WTC11 (cell line): ENCODE data around the gene ARHGEF39. TPM values are rescaled to one million over a fixed set of nuclear protein-coding genes. Genes with fewer than 3 reads are reported as not detected.

ENCODE experiments used
- AFF4 ChIP-seq: sonication (generic); formaldehyde crosslinking; IDR thresholded peaks from 2 replicates; pipeline ENCODE4 v1.8.1; 2023; ENCODE audit warnings: mild to moderate bottlenecking, missing genetic modification reagents, borderline replicate concordance
- ATF2 ChIP-seq: sonication (generic); formaldehyde crosslinking; IDR thresholded peaks from 2 replicates; pipeline ENCODE4 v1.8.1; 2022; ENCODE audit warnings: low read depth, missing genetic modification reagents, borderline replicate concordance
- CBFB ChIP-seq: sonication (generic); formaldehyde crosslinking; IDR thresholded peaks from 2 replicates; pipeline ENCODE4 v1.8.1; 2022; ENCODE audit warnings: mild to moderate bottlenecking, low read depth, missing genetic modification reagents
- EMX1 ChIP-seq: fragments of 250-450 bp; sonication (Bioruptor Pico); IDR thresholded peaks from 2 replicates; pipeline ENCODE4 v1.8.0; 2021; ENCODE audit warnings: mild to moderate bottlenecking
- ETV6 ChIP-seq: sonication (generic); formaldehyde crosslinking; IDR thresholded peaks from 2 replicates; pipeline ENCODE4 v1.8.1; 2022; ENCODE audit warnings: mild to moderate bottlenecking, missing genetic modification reagents
- FOXP4 ChIP-seq: sonication (generic); formaldehyde crosslinking; IDR thresholded peaks from 2 replicates; pipeline ENCODE4 v1.8.0; 2022; ENCODE audit warnings: mild to moderate bottlenecking, missing genetic modification reagents
- GABPB1 ChIP-seq: sonication (generic); formaldehyde crosslinking; IDR thresholded peaks from 2 replicates; pipeline ENCODE4 v1.8.1; 2023; ENCODE audit warnings: mild to moderate bottlenecking, missing genetic modification reagents
- IRF1 ChIP-seq: sonication (generic); formaldehyde crosslinking; IDR thresholded peaks from 2 replicates; pipeline ENCODE4 v1.8.0; 2023; ENCODE audit warnings: missing genetic modification reagents
- MYBL2 ChIP-seq: sonication (generic); formaldehyde crosslinking; IDR thresholded peaks from 2 replicates; pipeline ENCODE4 v1.8.1; 2023; ENCODE audit warnings: mild to moderate bottlenecking, moderate library complexity, missing genetic modification reagents
- NFATC4 ChIP-seq: fragments of 250-450 bp; sonication (Bioruptor Pico); IDR thresholded peaks from 2 replicates; pipeline ENCODE4 v1.9.0; 2021; ENCODE audit warnings: mild to moderate bottlenecking
- RELA ChIP-seq: sonication (generic); formaldehyde crosslinking; IDR thresholded peaks from 2 replicates; pipeline ENCODE4 v1.8.1; 2022; ENCODE audit warnings: missing genetic modification reagents, mild to moderate bottlenecking, borderline replicate concordance
- SMAD3 ChIP-seq: sonication (generic); formaldehyde crosslinking; IDR thresholded peaks from 2 replicates; pipeline ENCODE4 v1.8.0; 2022; ENCODE audit warnings: missing genetic modification reagents, mild to moderate bottlenecking, borderline replicate concordance
- TCF7 ChIP-seq: sonication (generic); formaldehyde crosslinking; IDR thresholded peaks from 2 replicates; pipeline ENCODE4 v1.8.0; 2022; ENCODE audit warnings: mild to moderate bottlenecking, low read depth, missing genetic modification reagents, moderate library complexity
- TEAD1 ChIP-seq: sonication (generic); formaldehyde crosslinking; IDR thresholded peaks from 2 replicates; pipeline ENCODE4 v1.8.0; 2022; ENCODE audit warnings: mild to moderate bottlenecking, missing genetic modification reagents
- TP53 ChIP-seq: sonication (generic); formaldehyde crosslinking; IDR thresholded peaks from 2 replicates; pipeline ENCODE4 v1.8.1; 2023; ENCODE audit warnings: mild to moderate bottlenecking, missing genetic modification reagents
- ZBTB43 ChIP-seq: sonication (generic); formaldehyde crosslinking; IDR thresholded peaks from 2 replicates; pipeline ENCODE4 v1.8.1; 2023; ENCODE audit warnings: mild to moderate bottlenecking, missing genetic modification reagents
- ZNF121 ChIP-seq: sonication (generic); formaldehyde crosslinking; IDR thresholded peaks from 2 replicates; pipeline ENCODE4 v1.8.0; 2023; ENCODE audit warnings: missing genetic modification reagents
- ZNF416 ChIP-seq: fragments of 250-450 bp; sonication (Bioruptor Pico); IDR thresholded peaks from 2 replicates; pipeline ENCODE4 v1.9.0; 2021; ENCODE audit warnings: mild to moderate bottlenecking, inconsistent platforms
- total RNA-seq: library from RNA; stranded (reverse); gene quantifications from 3 replicates; pipeline ENCODE4 v1.2.3, GENCODE V29; 2021
- TF ChIP-seq, protein P1 (sequence below): sonication (generic); formaldehyde crosslinking; conservative IDR thresholded peaks from 2 replicates; pipeline ENCODE4 v1.8.1; 2023; ENCODE audit warnings: mild to moderate bottlenecking, low read depth, missing genetic modification reagents, moderate library complexity
- TF ChIP-seq, protein P2 (sequence below): sonication (generic); formaldehyde crosslinking; IDR thresholded peaks from 2 replicates; pipeline ENCODE4 v1.8.1; 2023; ENCODE audit warnings: mild to moderate bottlenecking, moderate library complexity, missing genetic modification reagents
- TF ChIP-seq, protein P3 (sequence below): fragments of 250-450 bp; sonication (Bioruptor Pico); IDR thresholded peaks from 2 replicates; pipeline ENCODE4 v1.8.0; 2021; ENCODE audit warnings: mild to moderate bottlenecking

The ARHGEF39 gene
- total RNA-seq, 1 experiment from 2014 or later = 23.8 TPM

DNA sequence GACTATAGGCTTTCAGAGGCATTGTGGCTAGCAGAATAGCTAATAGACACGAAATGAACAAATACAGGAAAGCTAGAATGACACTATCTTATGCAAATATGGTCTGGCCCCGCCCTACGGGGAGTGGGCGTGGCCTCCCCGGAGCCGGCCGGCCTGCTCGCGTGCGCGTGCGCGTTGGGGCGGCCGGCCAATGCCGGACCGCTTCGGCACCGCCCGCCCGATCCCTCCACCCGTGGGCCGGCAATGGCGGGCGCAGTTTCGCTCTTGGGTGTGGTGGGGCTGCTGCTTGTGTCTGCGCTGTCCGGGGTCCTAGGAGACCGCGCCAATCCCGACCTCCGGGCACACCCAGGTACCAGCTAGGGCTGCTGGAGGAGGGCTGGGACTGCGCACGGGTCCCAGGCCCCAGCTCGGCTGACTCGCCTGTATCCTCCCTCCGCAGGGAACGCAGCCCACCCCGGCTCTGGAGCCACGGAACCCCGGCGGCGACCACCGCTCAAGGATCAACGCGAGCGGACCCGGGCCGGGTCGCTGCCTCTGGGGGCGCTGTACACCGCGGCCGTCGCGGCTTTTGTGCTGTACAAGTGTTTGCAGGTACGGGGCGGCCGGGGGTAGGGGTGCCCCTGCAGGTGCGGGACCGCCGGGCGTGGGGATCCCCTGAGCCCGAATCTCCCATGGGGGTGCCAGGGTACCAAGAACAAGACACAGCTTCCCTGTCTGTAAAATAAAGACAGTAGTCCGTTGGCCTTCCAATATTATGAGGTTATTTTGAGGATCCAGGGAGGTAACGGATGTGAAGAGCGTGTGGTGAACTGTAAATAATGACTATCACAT lies 6.6 kb downstream of the ARHGEF39 start, which contains the start of gene CCDC107 (continued):
- TF ChIP-seq ATF2 (CRISPR knock-in tag) (no peak), ZNF121 (no peak), ZNF416 (CRISPR knock-in tag) (peak; percentile 72; the same call in 1 of the 2 replicates), AFF4 (no peak), GABPB1 (CRISPR knock-in tag) (peak; percentile 37; the same call in 1 of the 2 replicates), ETV6 (CRISPR knock-in tag) (peak; percentile 71; the same call in 1 of the 2 replicates), IRF1 (peak; percentile 75; the same call in 1 of the 2 replicates), NFATC4 (CRISPR knock-in tag) (peak; percentile 72), RELA (CRISPR knock-in tag) (peak; percentile 85; the same call in 1 of the 2 replicates), CBFB (CRISPR knock-in tag) (0 out of 2 replicates have a peak, but pooled peaks have one; percentile 49), EMX1 (CRISPR knock-in tag) (0 out of 2 replicates have a peak, but pooled peaks have one; percentile 49), ZBTB43 (CRISPR knock-in tag) (no peak), TP53 (CRISPR knock-in tag) (peak; percentile 65; the same call in 1 of the 2 replicates), SMAD3 (CRISPR knock-in tag) (peak; percentile 70; the same call in 1 of the 2 replicates), FOXP4 (CRISPR knock-in tag) (peak; percentile 67; the same call in 1 of the 2 replicates), TCF7 (CRISPR knock-in tag) (peak; percentile 73; the same call in 1 of the 2 replicates), TEAD1 (CRISPR knock-in tag) (0 out of 2 replicates have a peak, but pooled peaks have one; percentile 52), MYBL2 (CRISPR knock-in tag) (peak; percentile 75; the same call in 1 of the 2 replicates)
- TF ChIP-seq, protein P1, sequence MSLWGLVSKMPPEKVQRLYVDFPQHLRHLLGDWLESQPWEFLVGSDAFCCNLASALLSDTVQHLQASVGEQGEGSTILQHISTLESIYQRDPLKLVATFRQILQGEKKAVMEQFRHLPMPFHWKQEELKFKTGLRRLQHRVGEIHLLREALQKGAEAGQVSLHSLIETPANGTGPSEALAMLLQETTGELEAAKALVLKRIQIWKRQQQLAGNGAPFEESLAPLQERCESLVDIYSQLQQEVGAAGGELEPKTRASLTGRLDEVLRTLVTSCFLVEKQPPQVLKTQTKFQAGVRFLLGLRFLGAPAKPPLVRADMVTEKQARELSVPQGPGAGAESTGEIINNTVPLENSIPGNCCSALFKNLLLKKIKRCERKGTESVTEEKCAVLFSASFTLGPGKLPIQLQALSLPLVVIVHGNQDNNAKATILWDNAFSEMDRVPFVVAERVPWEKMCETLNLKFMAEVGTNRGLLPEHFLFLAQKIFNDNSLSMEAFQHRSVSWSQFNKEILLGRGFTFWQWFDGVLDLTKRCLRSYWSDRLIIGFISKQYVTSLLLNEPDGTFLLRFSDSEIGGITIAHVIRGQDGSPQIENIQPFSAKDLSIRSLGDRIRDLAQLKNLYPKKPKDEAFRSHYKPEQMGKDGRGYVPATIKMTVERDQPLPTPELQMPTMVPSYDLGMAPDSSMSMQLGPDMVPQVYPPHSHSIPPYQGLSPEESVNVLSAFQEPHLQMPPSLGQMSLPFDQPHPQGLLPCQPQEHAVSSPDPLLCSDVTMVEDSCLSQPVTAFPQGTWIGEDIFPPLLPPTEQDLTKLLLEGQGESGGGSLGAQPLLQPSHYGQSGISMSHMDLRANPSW (CRISPR knock-in tag) = 0 out of 2 replicates have a peak, but pooled peaks have one; percentile 51
- TF ChIP-seq, protein P2, sequence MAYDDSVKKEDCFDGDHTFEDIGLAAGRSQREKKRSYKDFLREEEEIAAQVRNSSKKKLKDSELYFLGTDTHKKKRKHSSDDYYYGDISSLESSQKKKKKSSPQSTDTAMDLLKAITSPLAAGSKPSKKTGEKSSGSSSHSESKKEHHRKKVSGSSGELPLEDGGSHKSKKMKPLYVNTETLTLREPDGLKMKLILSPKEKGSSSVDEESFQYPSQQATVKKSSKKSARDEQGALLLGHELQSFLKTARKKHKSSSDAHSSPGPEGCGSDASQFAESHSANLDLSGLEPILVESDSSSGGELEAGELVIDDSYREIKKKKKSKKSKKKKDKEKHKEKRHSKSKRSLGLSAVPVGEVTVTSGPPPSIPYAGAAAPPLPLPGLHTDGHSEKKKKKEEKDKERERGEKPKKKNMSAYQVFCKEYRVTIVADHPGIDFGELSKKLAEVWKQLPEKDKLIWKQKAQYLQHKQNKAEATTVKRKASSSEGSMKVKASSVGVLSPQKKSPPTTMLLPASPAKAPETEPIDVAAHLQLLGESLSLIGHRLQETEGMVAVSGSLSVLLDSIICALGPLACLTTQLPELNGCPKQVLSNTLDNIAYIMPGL (CRISPR knock-in tag) = peak; percentile 99
- TF ChIP-seq, protein P3, sequence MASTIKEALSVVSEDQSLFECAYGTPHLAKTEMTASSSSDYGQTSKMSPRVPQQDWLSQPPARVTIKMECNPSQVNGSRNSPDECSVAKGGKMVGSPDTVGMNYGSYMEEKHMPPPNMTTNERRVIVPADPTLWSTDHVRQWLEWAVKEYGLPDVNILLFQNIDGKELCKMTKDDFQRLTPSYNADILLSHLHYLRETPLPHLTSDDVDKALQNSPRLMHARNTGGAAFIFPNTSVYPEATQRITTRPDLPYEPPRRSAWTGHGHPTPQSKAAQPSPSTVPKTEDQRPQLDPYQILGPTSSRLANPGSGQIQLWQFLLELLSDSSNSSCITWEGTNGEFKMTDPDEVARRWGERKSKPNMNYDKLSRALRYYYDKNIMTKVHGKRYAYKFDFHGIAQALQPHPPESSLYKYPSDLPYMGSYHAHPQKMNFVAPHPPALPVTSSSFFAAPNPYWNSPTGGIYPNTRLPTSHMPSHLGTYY (CRISPR knock-in tag) = 0 out of 2 replicates have a peak, but pooled peaks have one; percentile 4
